Vagina (tissue), 2 donors: Measurements from ENCODE around the gene FGR. TPM values are rescaled to one million over a fixed set of nuclear protein-coding genes. Genes with fewer than 3 reads are reported as not detected.
A peak's percentile ranks its signal among the peaks of the same experiment; 100 is the strongest.

Source experiments
- DNase-seq, 2 donors: peaks; one replicate each; pipeline ENCODE4 v3.0.0-alpha.2; 2017; ENCODE audit errors: extremely low spot score in 2 of 2
- H3K27ac ChIP-seq: fragments of 200-600 bp; sonication (generic); one replicate; pipeline ENCODE4 v1.5.1; 2019
- H3K27me3 ChIP-seq: fragments of 200-600 bp; sonication (generic); one replicate; pipeline ENCODE4 v1.5.1; 2019
- H3K36me3 ChIP-seq, 2 donors: fragments of 200-600 bp; sonication (generic); one replicate each; pipeline ENCODE4 v1.5.1; 2017 to 2019
- H3K4me1 ChIP-seq: fragments of 200-600 bp; sonication (generic); one replicate; pipeline ENCODE4 v1.5.1; 2019
- H3K4me3 ChIP-seq, 2 donors: fragments of 200-600 bp; sonication (generic); 1 replicate in 1 of 2; 2 replicates in 1 of 2; pipeline ENCODE4 v1.5.1; 2016 to 2019
- H3K9me3 ChIP-seq: fragments of 200-600 bp; sonication (generic); one replicate; pipeline ENCODE4 v1.5.1; 2019
- CTCF ChIP-seq, 3 experiments: fragments of 450-650 bp in 2 of 3; fragments of 200-600 bp in 1 of 3; sonication (generic) in 1 of 3; IDR thresholded peaks; one replicate each; pipeline ENCODE4 v1.5.1; 2017 to 2019; ENCODE audit warnings: antibody characterized with exemption in 3 of 3, mild to moderate bottlenecking in 2 of 3, moderate library complexity in 2 of 3
- POLR2A ChIP-seq, 2 donors: fragments of 450-650 bp; IDR thresholded peaks; one replicate each; pipeline ENCODE4 v1.6.1; 2017; ENCODE audit warnings: antibody characterized with exemption in 2 of 2, mild to moderate bottlenecking in 2 of 2, moderate library complexity in 2 of 2
- POLR2AphosphoS5 ChIP-seq, 2 donors: sonication (generic); formaldehyde crosslinking; IDR thresholded peaks; one replicate each; pipeline ENCODE4 v1.9.0; 2017; ENCODE audit warnings: antibody characterized with exemption in 2 of 2, mild to moderate bottlenecking in 2 of 2, low read depth in 1 of 2; ENCODE audit not compliant: insufficient read depth in 1 of 2
- intact Hi-C: fragments of 100-400 bp; cut with DNase I; formaldehyde crosslinking; loops from one replicate; pipeline ENCODE4 v1.15.1; 2023
- total RNA-seq: library from RNA; depleted of rRNA; stranded (reverse); fragments of >200 nt; gene quantifications from one replicate; pipeline ENCODE4 v1.2.3, GENCODE V29; 2016

Gene FGR
- total RNA-seq, 1 donor from 2014 or later, result 18.4 TPM

GRCh38 chr1:27593678-27594563 lies 41.1 kb downstream of the FGR start:
- H3K27me3 ChIP-seq, result no peaks in the 10 kb centered on the region
- TF ChIP-seq POLR2A (IDR thresholded peaks at IDR 0.05) (no peak), CTCF (IDR thresholded peaks at IDR 0.05) (no peak), POLR2AphosphoS5 (IDR thresholded peaks at IDR 0.05; ENCODE audit: insufficient read depth in 1 of 2, low read depth in 1 of 2) (no peak)
- intact Hi-C loops, result no loop called here
- H3K4me1 ChIP-seq, result peaks cover 100% of the 10 kb centered on the region
- no peaks in the 10 kb centered on the region for H3K9me3 ChIP-seq
- no peak for DNase-seq
- peak overlapping the region; percentile 97 for H3K27ac ChIP-seq
- no peaks in the 10 kb centered on the region for H3K36me3 ChIP-seq
- H3K4me3 ChIP-seq, result peak overlapping the region in 1 of 2 donors; percentile 21

GRCh38 chr1:27592931-27593677 lies 41.9 kb downstream of the FGR start:
- TF ChIP-seq POLR2AphosphoS5 (IDR thresholded peaks at IDR 0.05; ENCODE audit: insufficient read depth in 1 of 2, low read depth in 1 of 2), result no peak
- TF ChIP-seq CTCF (IDR thresholded peaks at IDR 0.05), result no peak
- TF ChIP-seq POLR2A (IDR thresholded peaks at IDR 0.05), result no peak
- DNase-seq, result no peak
- H3K4me1 ChIP-seq, result peaks cover 99% of the 10 kb centered on the region
- no peak overlapping the region for H3K4me3 ChIP-seq
- H3K36me3 ChIP-seq, result no peaks in the 10 kb centered on the region
- no peaks in the 10 kb centered on the region for H3K27me3 ChIP-seq
- H3K27ac ChIP-seq, result peak overlapping the region; percentile 97
- no peaks in the 10 kb centered on the region for H3K9me3 ChIP-seq
- intact Hi-C loops, result no loop called here

GRCh38 chr1:27592232-27592930 lies 42.6 kb downstream of the FGR start:
- Histone ChIP-seq H3K36me3 (no peaks in the 10 kb centered on the region), H3K4me1 (peaks cover 92% of the 10 kb centered on the region), H3K9me3 (no peaks in the 10 kb centered on the region), H3K27ac (peak overlapping the region; percentile 97), H3K27me3 (no peaks in the 10 kb centered on the region), H3K4me3 (no peak overlapping the region)
- intact Hi-C loops, result no loop called here
- no peak for DNase-seq
- no peak for TF ChIP-seq POLR2A (IDR thresholded peaks at IDR 0.05)

GRCh38 chr1:27591622-27592021 lies 43.4 kb downstream of the FGR start:
- peaks cover 88% of the 10 kb centered on the region for H3K4me1 ChIP-seq
- DNase-seq, result no peak
- H3K4me3 ChIP-seq, result peak overlapping the region in 1 of 2 donors; percentile 6
- intact Hi-C loops, result no loop called here
- no peak for TF ChIP-seq POLR2A (IDR thresholded peaks at IDR 0.05)
- TF ChIP-seq POLR2AphosphoS5 (IDR thresholded peaks at IDR 0.05; ENCODE audit: insufficient read depth in 1 of 2, low read depth in 1 of 2), result no peak
- TF ChIP-seq CTCF (IDR thresholded peaks at IDR 0.05), result no peak
- no peaks in the 10 kb centered on the region for H3K9me3 ChIP-seq
- H3K27ac ChIP-seq, result peak overlapping the region; percentile 97
- no peaks in the 10 kb centered on the region for H3K36me3 ChIP-seq
- no peaks in the 10 kb centered on the region for H3K27me3 ChIP-seq

- intact Hi-C loops, result no loop called here
- H3K36me3 ChIP-seq, result no peaks in the 10 kb centered on the region
These were observed 44.0 kb downstream of the FGR start for GRCh38 chr1:27590917-27591508.

More at GRCh38 chr1:27590917-27591508, 44.0 kb downstream of the FGR start:
- peak overlapping the region; percentile 97 for H3K27ac ChIP-seq
- H3K4me3 ChIP-seq, result peak overlapping the region in 1 of 2 donors; percentile 6
- TF ChIP-seq POLR2A (IDR thresholded peaks at IDR 0.05), result no peak
- TF ChIP-seq CTCF (IDR thresholded peaks at IDR 0.05), result no peak
- no peak for TF ChIP-seq POLR2AphosphoS5 (IDR thresholded peaks at IDR 0.05; ENCODE audit: insufficient read depth in 1 of 2, low read depth in 1 of 2)
- H3K9me3 ChIP-seq, result no peaks in the 10 kb centered on the region
- DNase-seq, result no peak
- peaks cover 84% of the 10 kb centered on the region for H3K4me1 ChIP-seq
- H3K27me3 ChIP-seq, result no peaks in the 10 kb centered on the region
